Measurements from ENCODE around the gene ANKRD26. TPM values are rescaled to one million over a fixed set of nuclear protein-coding genes. Genes with fewer than 3 reads are reported as not detected.

The ANKRD26 gene
- total and polyA plus RNA-seq, 2 of the 13 experiments (the other 11 are each of a cell fraction or from before 2014, with no cell fraction given): 1.5 to 9.6 TPM

DNA sequence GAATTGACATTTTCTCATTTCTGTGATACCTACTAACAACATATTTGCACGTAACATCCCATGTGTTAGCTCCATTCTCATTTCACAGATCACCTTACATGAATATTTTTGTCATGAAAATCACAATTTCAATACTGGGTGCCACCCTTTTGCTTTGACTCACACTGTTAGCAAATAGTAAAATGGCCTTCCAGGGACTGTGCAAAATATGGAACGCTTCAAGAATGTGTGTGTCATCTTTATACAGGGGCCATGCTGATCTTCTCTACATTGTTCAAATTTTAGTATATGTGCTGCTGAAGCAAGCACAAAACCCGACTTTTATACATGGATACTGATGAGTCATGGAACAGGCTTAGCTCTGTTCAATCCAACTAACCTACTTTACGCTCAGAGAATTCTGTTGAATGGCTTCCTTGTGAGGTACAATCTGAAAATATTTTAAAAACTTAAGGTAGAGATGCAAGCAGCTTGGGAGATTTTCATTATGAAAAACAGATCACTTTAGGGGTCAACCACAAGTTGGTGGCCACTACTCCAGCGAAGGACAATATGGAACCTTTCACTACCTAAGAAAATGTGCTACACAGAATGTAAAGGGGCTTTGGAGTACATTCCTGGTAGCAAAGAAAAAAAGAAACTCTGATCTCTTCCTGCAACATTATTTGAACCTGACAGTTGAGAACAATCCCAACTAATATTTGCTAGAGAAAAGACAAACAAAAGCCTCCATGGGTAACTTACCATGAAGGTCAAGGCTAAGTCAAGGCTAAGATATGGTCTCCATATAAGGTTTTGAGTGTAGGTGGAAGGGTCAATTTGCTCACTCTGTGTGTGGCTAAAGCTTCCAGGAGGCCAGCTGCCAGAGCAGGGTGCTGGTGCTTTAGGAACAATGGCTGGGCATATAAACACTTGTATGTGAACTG, 11.9 kb downstream of the ANKRD26 start (continued):
- TF ChIP-seq, protein P1, sequence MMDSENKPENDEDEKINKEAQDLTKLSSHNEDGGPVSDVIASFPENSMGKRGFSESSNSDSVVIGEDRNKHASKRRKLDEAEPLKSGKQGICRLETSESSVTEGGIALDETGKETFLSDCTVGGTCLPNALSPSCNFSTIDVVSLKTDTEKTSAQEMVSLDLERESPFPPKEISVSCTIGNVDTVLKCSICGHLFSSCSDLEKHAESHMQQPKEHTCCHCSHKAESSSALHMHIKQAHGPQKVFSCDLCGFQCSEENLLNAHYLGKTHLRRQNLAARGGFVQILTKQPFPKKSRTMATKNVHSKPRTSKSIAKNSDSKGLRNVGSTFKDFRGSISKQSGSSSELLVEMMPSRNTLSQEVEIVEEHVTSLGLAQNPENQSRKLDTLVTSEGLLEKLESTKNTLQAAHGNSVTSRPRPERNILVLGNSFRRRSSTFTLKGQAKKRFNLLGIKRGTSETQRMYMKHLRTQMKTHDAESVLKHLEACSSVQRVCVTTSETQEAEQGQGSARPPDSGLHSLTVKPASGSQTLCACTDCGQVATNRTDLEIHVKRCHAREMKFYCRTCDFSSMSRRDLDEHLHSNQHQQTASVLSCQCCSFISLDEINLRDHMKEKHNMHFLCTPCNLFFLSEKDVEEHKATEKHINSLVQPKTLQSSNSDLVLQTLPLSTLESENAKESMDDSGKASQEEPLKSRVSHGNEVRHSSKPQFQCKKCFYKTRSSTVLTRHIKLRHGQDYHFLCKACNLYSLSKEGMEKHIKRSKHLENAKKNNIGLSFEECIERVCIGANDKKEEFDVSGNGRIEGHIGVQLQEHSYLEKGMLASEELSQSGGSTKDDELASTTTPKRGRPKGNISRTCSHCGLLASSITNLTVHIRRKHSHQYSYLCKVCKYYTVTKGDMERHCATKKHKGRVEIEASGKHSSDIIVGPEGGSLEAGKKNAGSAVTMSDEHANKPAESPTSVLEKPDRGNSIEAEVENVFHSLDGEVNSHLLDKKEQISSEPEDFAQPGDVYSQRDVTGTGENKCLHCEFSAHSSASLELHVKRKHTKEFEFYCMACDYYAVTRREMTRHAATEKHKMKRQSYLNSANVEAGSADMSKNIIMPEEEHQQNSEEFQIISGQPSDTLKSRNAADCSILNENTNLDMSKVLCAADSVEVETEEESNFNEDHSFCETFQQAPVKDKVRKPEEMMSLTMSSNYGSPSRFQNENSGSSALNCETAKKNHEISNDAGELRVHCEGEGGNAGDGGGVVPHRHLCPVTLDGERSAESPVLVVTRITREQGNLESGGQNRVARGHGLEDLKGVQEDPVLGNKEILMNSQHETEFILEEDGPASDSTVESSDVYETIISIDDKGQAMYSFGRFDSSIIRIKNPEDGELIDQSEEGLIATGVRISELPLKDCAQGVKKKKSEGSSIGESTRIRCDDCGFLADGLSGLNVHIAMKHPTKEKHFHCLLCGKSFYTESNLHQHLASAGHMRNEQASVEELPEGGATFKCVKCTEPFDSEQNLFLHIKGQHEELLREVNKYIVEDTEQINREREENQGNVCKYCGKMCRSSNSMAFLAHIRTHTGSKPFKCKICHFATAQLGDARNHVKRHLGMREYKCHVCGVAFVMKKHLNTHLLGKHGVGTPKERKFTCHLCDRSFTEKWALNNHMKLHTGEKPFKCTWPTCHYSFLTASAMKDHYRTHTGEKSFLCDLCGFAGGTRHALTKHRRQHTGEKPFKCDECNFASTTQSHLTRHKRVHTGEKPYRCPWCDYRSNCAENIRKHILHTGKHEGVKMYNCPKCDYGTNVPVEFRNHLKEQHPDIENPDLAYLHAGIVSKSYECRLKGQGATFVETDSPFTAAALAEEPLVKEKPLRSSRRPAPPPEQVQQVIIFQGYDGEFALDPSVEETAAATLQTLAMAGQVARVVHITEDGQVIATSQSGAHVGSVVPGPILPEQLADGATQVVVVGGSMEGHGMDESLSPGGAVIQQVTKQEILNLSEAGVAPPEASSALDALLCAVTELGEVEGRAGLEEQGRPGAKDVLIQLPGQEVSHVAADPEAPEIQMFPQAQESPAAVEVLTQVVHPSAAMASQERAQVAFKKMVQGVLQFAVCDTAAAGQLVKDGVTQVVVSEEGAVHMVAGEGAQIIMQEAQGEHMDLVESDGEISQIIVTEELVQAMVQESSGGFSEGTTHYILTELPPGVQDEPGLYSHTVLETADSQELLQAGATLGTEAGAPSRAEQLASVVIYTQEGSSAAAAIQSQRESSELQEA (CRISPR knock-in tag; IDR thresholded peaks at IDR 0.05; ENCODE audit: not compliant biosample characterization): no peak
- TF ChIP-seq, protein P2, sequence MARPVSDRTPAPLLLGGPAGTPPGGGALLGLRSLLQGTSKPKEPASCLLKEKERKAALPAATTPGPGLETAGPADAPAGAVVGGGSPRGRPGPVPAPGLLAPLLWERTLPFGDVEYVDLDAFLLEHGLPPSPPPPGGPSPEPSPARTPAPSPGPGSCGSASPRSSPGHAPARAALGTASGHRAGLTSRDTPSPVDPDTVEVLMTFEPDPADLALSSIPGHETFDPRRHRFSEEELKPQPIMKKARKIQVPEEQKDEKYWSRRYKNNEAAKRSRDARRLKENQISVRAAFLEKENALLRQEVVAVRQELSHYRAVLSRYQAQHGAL (CRISPR knock-in tag; IDR thresholded peaks at IDR 0.05; ENCODE audit: not compliant biosample characterization): no peak
- TF ChIP-seq, protein P3, sequence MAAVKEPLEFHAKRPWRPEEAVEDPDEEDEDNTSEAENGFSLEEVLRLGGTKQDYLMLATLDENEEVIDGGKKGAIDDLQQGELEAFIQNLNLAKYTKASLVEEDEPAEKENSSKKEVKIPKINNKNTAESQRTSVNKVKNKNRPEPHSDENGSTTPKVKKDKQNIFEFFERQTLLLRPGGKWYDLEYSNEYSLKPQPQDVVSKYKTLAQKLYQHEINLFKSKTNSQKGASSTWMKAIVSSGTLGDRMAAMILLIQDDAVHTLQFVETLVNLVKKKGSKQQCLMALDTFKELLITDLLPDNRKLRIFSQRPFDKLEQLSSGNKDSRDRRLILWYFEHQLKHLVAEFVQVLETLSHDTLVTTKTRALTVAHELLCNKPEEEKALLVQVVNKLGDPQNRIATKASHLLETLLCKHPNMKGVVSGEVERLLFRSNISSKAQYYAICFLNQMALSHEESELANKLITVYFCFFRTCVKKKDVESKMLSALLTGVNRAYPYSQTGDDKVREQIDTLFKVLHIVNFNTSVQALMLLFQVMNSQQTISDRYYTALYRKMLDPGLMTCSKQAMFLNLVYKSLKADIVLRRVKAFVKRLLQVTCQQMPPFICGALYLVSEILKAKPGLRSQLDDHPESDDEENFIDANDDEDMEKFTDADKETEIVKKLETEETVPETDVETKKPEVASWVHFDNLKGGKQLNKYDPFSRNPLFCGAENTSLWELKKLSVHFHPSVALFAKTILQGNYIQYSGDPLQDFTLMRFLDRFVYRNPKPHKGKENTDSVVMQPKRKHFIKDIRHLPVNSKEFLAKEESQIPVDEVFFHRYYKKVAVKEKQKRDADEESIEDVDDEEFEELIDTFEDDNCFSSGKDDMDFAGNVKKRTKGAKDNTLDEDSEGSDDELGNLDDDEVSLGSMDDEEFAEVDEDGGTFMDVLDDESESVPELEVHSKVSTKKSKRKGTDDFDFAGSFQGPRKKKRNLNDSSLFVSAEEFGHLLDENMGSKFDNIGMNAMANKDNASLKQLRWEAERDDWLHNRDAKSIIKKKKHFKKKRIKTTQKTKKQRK (IDR thresholded peaks at IDR 0.05; ENCODE audit: low read length): no peak
- TF ChIP-seq, protein P4, sequence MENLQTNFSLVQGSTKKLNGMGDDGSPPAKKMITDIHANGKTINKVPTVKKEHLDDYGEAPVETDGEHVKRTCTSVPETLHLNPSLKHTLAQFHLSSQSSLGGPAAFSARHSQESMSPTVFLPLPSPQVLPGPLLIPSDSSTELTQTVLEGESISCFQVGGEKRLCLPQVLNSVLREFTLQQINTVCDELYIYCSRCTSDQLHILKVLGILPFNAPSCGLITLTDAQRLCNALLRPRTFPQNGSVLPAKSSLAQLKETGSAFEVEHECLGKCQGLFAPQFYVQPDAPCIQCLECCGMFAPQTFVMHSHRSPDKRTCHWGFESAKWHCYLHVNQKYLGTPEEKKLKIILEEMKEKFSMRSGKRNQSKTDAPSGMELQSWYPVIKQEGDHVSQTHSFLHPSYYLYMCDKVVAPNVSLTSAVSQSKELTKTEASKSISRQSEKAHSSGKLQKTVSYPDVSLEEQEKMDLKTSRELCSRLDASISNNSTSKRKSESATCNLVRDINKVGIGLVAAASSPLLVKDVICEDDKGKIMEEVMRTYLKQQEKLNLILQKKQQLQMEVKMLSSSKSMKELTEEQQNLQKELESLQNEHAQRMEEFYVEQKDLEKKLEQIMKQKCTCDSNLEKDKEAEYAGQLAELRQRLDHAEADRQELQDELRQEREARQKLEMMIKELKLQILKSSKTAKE (CRISPR knock-in tag; IDR thresholded peaks at IDR 0.05; ENCODE audit: borderline replicate concordance): peak; percentile 18; the same call in 1 of the 2 replicates
- TF ChIP-seq ZNF878 (CRISPR knock-in tag; IDR thresholded peaks at IDR 0.05) (no peak), RELA (CRISPR knock-in tag; IDR thresholded peaks at IDR 0.05) (no peak), NCOR1 (IDR thresholded peaks at IDR 0.05; ENCODE audit: borderline replicate concordance, low read length) (peak; percentile 32; the same call in 1 of the 2 replicates), ZBTB1 (CRISPR knock-in tag; IDR thresholded peaks at IDR 0.05; ENCODE audit: borderline replicate concordance) (no peak)
- TF ChIP-seq, protein P5, sequence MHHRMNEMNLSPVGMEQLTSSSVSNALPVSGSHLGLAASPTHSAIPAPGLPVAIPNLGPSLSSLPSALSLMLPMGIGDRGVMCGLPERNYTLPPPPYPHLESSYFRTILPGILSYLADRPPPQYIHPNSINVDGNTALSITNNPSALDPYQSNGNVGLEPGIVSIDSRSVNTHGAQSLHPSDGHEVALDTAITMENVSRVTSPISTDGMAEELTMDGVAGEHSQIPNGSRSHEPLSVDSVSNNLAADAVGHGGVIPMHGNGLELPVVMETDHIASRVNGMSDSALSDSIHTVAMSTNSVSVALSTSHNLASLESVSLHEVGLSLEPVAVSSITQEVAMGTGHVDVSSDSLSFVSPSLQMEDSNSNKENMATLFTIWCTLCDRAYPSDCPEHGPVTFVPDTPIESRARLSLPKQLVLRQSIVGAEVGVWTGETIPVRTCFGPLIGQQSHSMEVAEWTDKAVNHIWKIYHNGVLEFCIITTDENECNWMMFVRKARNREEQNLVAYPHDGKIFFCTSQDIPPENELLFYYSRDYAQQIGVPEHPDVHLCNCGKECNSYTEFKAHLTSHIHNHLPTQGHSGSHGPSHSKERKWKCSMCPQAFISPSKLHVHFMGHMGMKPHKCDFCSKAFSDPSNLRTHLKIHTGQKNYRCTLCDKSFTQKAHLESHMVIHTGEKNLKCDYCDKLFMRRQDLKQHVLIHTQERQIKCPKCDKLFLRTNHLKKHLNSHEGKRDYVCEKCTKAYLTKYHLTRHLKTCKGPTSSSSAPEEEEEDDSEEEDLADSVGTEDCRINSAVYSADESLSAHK (CRISPR knock-in tag; IDR thresholded peaks at IDR 0.05; ENCODE audit: borderline replicate concordance): no peak
